ENCODE measurements around the gene LIN28A. TPM values are rescaled to one million over a fixed set of nuclear protein-coding genes. Genes with fewer than 3 reads are reported as not detected.

Gene LIN28A
- total RNA-seq, 2 donors from 2014 or later, result not detected

Other genes starting within 250 kb of the LIN28A start
- not detected for gene C1orf232, start 241.9 kb upstream of the LIN28A start, total RNA-seq
- gene ZNF593, start 240.9 kb upstream of the LIN28A start, total RNA-seq, result 10 to 100 TPM; 15.6 to 15.9 TPM
- gene ZNF593OS, start 239.0 kb upstream of the LIN28A start, total RNA-seq, result not detected
- 1 to 10 TPM; 3.8 to 5.4 TPM for gene CNKSR1, start 233.3 kb upstream of the LIN28A start, total RNA-seq
- gene CATSPER4, start 220.2 kb upstream of the LIN28A start, total RNA-seq, result not detected
- 10 to 100 TPM; 12.5 to 14.3 TPM for gene CEP85, start 176.6 kb upstream of the LIN28A start, total RNA-seq
- 100 to 1,000 TPM; 361 to 435 TPM for gene SH3BGRL3, start 130.7 kb upstream of the LIN28A start, total RNA-seq
- 10 to 100 TPM; 44.6 to 45.1 TPM for gene UBXN11, start 104.2 kb upstream of the LIN28A start, total RNA-seq
- gene CD52, start 92.9 kb upstream of the LIN28A start, total RNA-seq, result 1,000 to 10,000 TPM; 1,152 to 1,411 TPM
- 1 to 10 TPM; 1.2 to 2.9 TPM for gene CRYBG2, start 56.7 kb upstream of the LIN28A start, total RNA-seq
- gene ZNF683, start 38.1 kb upstream of the LIN28A start, total RNA-seq, result not detected
- 10 to 100 TPM; 32.4 to 38.8 TPM for gene DHDDS, start 21.5 kb downstream of the LIN28A start, total RNA-seq
- 100 to 1,000 TPM; 271 to 276 TPM for gene HMGN2, start 61.6 kb downstream of the LIN28A start, total RNA-seq
- 10 to 100 TPM; 76.3 to 98.0 TPM for gene RPS6KA1, start 118.9 kb downstream of the LIN28A start, total RNA-seq

Data from T-helper 17 cell (primary cell).